ENCODE results near the gene LDLRAD3. TPM values are rescaled to one million over a fixed set of nuclear protein-coding genes. Genes with fewer than 3 reads are reported as not detected.

The LDLRAD3 gene
- total RNA-seq, 1 experiment from 2014 or later, result 28.1 TPM

- no peaks in the 10 kb centered on the region for H3K27me3 ChIP-seq (ENCODE audit: control insufficient read depth, insufficient read depth, low read length)
- ChIA-PET CTCF (no interaction called here), POLR2A (interaction anchor here (0.6 kb wide), 1 partner anchor 24 kb away, joined by 3 read pairs; no protein-coding TSS in a partner anchor)
- H3K27ac ChIP-seq (ENCODE audit: low read length), result no peak overlapping the region
- ATAC-seq, result no peak
- no peaks in the 10 kb centered on the region for H3K36me3 ChIP-seq (ENCODE audit: control insufficient read depth, insufficient read depth, low read length)
- in situ Hi-C loops (cut with HindIII; ENCODE audit: low pct_unique_long_range_greater_than_20kb, low sequenced_read_pairs) (no loop called here), intact Hi-C loops (cut with micrococcal nuclease; ENCODE audit: unreplicated experiment) (no loop called here)
- no peak for DNase-seq (ENCODE audit: low read depth, low spot score)
- BruUV-seq (replicated peaks), result no TSS peak
- no peak overlapping the region for H3K4me3 ChIP-seq (ENCODE audit: low read depth in 2 of 2, low read length in 2 of 2)
- no peak for TF ChIP-seq SIN3A (IDR thresholded peaks at IDR 0.05; ENCODE audit: borderline replicate concordance, insufficient read depth, low read depth, low read length)
- no peak for TF ChIP-seq CTCF (IDR thresholded peaks at IDR 0.05)
- TF ChIP-seq TCF7L2 (IDR thresholded peaks at IDR 0.05; ENCODE audit: low read depth, low read length), result no peak
- TF ChIP-seq REST (IDR thresholded peaks at IDR 0.05; ENCODE audit: insufficient read depth in 1 of 2, low read depth in 2 of 2, low read length in 1 of 2), result no peak
- no peak for TF ChIP-seq POLR2AphosphoS5 (IDR thresholded peaks at IDR 0.05; ENCODE audit: low read depth, low read length)
- no peaks in the 10 kb centered on the region; the same call in 1 of the 2 replicates for H3K9me3 ChIP-seq (ENCODE audit: control insufficient read depth, insufficient read depth, low read depth, low read length)
- no peaks in the 10 kb centered on the region for H3K4me1 ChIP-seq (ENCODE audit: control insufficient read depth, insufficient read depth, low read length)
Observed at GRCh38 chr11:36095716-36096115, 151.9 kb downstream of the LDLRAD3 start.

GRCh38 chr11:36097219-36097650, 153.4 kb downstream of the LDLRAD3 start:
- no peaks in the 10 kb centered on the region for H3K36me3 ChIP-seq (ENCODE audit: control insufficient read depth, insufficient read depth, low read length)

More at GRCh38 chr11:36097219-36097650, 153.4 kb downstream of the LDLRAD3 start:
- ChIA-PET POLR2A (no interaction called here), CTCF (no interaction called here)
- Histone ChIP-seq H3K27ac (ENCODE audit: low read length) (no peak overlapping the region), H3K4me1 (ENCODE audit: control insufficient read depth, insufficient read depth, low read length) (no peaks in the 10 kb centered on the region), H3K27me3 (ENCODE audit: control insufficient read depth, insufficient read depth, low read length) (no peaks in the 10 kb centered on the region), H3K9me3 (ENCODE audit: control insufficient read depth, insufficient read depth, low read depth, low read length) (no peaks in the 10 kb centered on the region; the same call in 1 of the 2 replicates), H3K4me3 (ENCODE audit: low read depth in 2 of 2, low read length in 2 of 2) (no peak overlapping the region)
- DNase-seq (ENCODE audit: low read depth, low spot score) (no peak), ATAC-seq (no peak)
- intact Hi-C loops (cut with micrococcal nuclease; ENCODE audit: unreplicated experiment) (no loop called here), in situ Hi-C loops (cut with HindIII; ENCODE audit: low pct_unique_long_range_greater_than_20kb, low sequenced_read_pairs) (no loop called here)
- no peak for TF ChIP-seq TCF7L2 (IDR thresholded peaks at IDR 0.05; ENCODE audit: low read depth, low read length)
- TF ChIP-seq POLR2AphosphoS5 (IDR thresholded peaks at IDR 0.05; ENCODE audit: low read depth, low read length), result no peak
- TF ChIP-seq SIN3A (IDR thresholded peaks at IDR 0.05; ENCODE audit: borderline replicate concordance, insufficient read depth, low read depth, low read length), result no peak
- TF ChIP-seq CTCF (IDR thresholded peaks at IDR 0.05), result no peak
- no peak for TF ChIP-seq REST (IDR thresholded peaks at IDR 0.05; ENCODE audit: insufficient read depth in 1 of 2, low read depth in 2 of 2, low read length in 1 of 2)
- BruUV-seq (replicated peaks), result no TSS peak

Measured in Panc1 (cell line).